HG02588 (cell line): ENCODE data around the gene TRIM50.
"Not testable (repeated sequence)": the region's sequence is repeated elsewhere in the genome, so short reads cannot be mapped to it uniquely, and the experiment has no call there.

Experiments used
- ATAC-seq: cut with Tn5 transposase; IDR thresholded peaks from one replicate; pipeline ENCODE4 v1.9.1; 2021; ENCODE audit warnings: mild to moderate bottlenecking, moderate library complexity; ENCODE audit not compliant: unreplicated experiment

The TRIM50 gene

GRCh38 chr7:73316521-73316920 is 11.4 kb downstream of the TRIM50 start:
- no peak for ATAC-seq

DNA sequence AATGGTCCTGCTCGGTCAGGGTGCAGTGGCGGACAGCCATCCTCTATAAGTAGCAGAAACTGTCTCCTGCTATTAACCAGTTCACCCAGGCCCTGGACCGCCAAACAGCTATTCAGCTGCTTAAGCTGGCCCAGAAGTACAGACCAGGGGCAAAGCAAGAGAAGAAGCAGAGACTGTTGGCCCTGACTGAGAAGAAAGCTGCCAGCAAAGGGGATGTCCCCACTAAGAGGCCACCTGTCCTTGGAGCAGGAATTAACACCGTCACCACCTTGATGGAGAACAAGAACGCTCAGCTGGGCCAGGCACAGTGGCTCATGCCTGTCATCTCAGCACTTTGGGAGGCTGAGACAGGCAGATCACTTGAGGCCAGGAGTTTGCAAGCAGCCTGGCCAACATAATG is 13.6 kb downstream of the TRIM50 start:
- no peak for ATAC-seq

GRCh38 chr7:73313521-73313906 is 14.4 kb downstream of the TRIM50 start:
- ATAC-seq, result no peak

DNA sequence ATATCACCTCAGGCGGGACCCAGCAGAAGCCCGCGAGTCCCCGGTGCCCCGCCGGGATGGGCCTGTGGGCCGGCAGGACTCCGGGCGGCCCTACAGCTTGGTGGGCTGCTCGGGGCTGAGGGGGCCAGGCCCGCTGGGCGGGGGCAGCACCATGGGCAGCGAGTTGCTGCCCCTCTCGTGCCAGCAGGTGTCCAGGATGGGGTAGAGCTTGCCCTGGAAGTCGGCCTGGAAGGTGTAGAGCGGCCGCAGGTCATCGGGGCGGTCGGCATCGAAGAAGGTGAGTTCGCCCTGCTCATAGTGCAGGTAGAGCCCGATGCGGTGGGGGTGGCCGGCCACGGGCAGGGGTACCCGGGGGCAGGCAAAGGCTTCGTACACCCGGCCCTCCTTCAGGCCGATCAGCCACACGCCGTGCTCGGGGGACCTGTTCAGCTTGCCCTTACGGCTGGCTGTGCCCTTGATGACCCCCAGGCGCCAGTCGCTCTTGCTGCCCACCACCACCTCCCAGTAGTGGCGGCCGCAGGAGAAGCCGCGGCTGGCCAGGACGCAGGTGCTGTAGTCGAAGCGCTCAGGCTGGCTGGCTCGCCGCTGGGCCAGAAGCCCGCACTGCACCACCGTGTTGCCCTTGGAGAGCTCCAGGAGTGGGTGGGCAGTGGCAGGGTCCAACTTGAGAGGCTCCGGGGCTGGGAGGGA is 14.9 kb downstream of the TRIM50 start:
- no peak for ATAC-seq

- ATAC-seq, result not testable (repeated sequence)
These were observed 16.5 kb downstream of the TRIM50 start for GRCh38 chr7:73311421-73311820.

DNA sequence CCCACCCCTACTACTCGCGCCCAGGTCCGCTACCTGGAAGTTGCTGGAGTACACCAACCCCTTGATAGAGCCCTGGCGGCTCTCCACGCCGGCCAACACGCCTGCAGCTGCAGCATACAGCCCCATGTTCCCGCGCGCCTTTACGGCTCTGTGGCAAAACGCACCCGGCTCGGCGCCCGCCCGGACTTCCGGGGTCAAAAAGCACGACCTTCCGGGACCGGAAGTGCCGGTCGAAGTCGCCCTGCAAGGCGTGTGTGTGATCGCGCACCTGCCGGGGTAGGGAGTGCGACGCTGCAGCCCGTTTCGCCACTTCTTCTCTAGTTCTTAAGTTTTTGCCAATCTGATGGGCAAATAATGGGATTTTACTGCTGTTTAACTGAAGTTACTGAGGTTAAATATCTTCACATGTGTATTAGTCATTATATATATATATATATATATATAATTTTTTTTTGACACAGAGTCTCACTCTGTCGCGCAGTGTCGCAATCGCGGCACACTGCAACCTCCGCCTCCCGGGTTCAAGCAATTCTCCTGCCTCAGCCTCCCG is 19.1 kb downstream of the TRIM50 start, which contains the start of gene NSUN5:
TSS of gene NSUN5 (minus strand) at position 162 of the 550 bp plus-strand sequence. CDS start at position 126, 36 bp downstream.
- peak; percentile 88 for ATAC-seq

DNA sequence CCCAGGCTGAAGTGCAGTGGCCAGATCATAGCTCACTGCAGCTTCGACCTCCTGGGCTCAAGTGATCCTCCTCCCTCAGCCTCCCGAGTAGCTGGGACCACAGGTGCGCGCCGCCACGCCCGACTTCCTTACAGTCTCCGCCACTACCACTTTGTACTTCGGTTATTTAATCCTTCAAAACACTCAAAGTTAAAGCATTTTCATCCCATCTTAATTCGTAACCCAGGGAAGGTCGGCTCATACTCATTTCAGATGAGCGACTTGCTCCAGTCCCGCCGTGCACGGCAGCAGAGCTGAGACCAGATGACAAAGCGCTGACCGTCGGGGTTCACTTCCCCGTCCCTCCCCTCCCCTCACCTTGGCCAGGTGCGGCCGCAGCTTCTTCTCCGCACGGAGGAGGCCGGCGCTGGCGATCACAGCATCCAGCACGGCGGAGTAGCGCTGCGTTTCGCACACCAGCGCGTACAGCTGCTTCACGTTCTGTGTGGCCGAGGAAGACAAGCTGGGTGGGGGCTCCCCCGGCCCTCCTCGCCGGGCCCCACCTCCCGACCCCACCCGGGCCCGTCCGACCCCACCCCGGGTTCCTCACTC is 19.7 kb downstream of the TRIM50 start:
- peak; percentile 39 for ATAC-seq

DNA sequence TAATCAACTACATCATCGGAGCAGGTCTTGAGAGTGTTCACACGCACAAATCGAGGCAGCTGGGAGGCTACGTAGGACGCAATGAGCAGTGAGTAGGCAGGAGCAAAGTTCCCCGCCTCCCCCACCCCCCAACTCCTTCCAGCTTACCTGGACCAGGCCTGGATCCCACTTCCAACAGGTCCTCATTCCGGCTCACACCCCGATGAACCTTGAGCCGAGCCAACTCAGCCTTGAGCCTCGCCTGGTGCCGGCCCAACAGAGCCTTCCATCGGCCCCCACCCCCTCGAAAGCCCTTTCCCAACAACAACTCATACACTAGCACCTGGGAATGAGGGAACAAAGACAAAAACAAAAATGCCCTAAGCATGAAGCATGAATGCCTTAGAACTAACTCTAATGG is 20.4 kb downstream of the TRIM50 start:
- no peak for ATAC-seq

- ATAC-seq, result not testable (repeated sequence)
These were observed 23.1 kb downstream of the TRIM50 start for GRCh38 chr7:73304612-73305387.

GRCh38 chr7:73304071-73304470 is 23.8 kb downstream of the TRIM50 start:
- ATAC-seq, result no peak

DNA sequence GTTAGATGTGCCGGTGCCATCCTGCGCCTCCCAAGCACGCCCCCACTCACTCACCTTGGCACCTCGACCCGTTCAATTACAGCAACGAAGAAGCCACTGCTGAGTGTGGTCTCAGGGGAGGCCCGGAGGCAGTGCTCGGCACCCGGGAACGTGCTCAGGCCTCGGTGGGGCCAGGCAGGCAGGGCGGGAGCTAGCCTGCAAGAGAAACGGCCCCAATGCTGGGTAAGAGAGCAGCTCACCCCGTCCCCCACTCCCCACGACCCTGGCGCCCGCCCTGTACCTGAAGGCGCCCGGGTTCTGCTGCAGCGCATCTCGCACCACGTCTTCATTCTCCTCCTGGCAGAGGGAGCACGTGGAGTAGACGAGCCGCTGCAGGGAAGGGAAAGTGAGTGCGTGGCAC is 24.3 kb downstream of the TRIM50 start:
- no peak for ATAC-seq

GRCh38 chr7:73302846-73303245 is 25.0 kb downstream of the TRIM50 start:
- ATAC-seq, result not testable (repeated sequence)

GRCh38 chr7:73301108-73301507 is 26.8 kb downstream of the TRIM50 start:
- not testable (repeated sequence) for ATAC-seq

- not testable (repeated sequence) for ATAC-seq
These were observed 28.1 kb downstream of the TRIM50 start for GRCh38 chr7:73299812-73300211.

- not testable (repeated sequence) for ATAC-seq
These were observed 30.2 kb downstream of the TRIM50 start for GRCh38 chr7:73297706-73298105.

DNA sequence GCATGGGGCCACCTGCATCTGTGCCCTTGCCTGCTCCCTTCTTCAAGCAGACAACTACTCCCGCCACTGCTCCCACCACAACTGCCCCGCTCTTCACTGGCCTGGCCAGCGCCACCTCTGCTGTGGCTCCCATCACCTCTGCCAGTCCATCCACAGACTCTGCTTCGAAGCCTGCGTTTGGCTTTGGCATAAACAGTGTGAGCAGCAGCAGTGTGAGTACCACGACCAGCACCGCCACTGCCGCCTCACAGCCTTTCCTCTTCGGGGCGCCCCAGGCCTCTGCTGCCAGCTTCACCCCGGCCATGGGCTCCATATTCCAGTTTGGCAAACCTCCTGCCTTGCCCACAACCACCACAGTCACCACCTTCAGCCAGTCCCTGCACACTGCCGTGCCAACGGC is 30.6 kb downstream of the TRIM50 start:
- ATAC-seq, result not testable (repeated sequence)

DNA sequence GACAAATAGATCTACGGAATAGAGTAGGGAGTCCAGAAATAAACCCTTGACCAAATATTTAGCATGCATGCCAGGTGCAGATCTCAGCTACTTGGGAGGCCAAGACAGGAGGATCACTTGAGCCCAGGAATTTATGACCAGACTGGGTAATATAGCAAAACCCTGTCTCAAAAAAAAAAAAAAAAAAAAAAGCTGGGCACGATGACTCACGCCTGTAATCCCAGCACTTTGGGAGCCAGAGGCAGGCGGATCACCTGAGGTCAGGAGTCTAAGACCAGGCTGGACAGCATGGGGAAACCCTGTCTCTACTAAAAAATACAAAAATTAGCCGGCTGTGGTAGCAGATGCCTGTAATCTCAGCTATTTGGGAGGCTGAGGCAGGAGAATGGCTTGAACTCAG is 50.7 kb downstream of the TRIM50 start:
- ATAC-seq, result not testable (repeated sequence)

DNA sequence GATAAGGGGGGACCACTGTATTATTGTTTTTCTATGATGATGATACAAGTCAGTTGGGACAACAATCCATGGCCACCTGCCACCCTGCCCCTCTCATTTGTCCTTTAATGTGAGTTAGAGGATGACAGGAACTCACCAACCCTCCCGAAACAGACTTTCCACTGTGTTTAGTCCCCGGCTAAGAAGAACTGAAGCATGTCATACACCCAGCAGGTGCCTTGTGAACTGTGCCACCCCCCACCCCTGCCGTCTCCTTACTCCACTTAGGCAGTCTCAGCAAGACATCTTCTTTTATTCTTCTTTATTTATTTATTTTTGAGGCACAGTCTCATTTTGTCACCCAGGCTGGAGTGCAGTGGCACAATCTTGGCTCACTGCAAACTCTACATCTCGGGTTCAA is 60.1 kb downstream of the TRIM50 start:
- ATAC-seq, result not testable (repeated sequence)

DNA sequence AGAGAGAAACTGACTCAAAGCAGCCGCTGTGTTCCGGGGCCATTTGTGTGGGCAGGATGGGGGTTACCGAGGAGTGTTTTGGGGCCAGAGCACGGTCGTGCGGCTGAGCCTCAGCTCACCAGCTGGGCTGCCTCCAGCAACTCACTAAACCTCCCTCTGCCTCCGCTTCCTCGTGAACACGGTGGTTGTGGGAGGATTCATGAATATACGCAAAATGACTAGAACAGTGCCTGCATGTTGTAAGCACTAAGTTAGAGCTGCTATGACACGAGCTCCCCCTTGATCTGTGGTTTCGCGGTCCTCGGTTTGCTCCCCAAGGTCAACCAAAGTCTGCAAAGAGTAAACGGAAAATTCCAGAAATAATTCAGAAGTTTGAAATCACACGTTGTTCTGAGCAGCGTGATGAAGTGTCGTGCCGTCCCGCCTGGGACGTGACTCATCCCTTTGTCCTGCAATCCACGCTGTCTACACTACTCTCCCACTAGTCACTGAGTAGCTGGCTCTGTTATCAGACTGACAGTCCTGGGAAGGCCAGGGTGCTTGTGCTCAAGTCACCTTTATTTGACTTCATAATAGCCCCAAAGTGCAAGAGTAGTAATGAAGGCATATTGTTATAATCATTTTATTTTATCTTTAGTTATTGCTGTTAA is 61.0 kb downstream of the TRIM50 start:
- peak; percentile 79 for ATAC-seq
